Tibial artery (tissue), 4 donors: ENCODE results near the gene SH3TC2.

Experiments used
- DNase-seq, 2 donors: peaks; one replicate each; pipeline ENCODE4 v3.0.0-alpha.2; 2019
- H3K27ac ChIP-seq, 2 donors: fragments of 200-600 bp; sonication (generic) in 1 of 2; 1 replicate in 1 of 2; 2 replicates in 1 of 2; pipeline ENCODE4 v1.5.1; 2018 to 2019; ENCODE audit warnings: mild to moderate bottlenecking in 1 of 2
- H3K27me3 ChIP-seq, 2 donors: fragments of 200-600 bp; sonication (generic) in 1 of 2; one replicate each; pipeline versions ENCODE4 v1.5.1 to v1.6.0; 2016 to 2019
- H3K36me3 ChIP-seq, 3 donors: fragments of 200-600 bp; sonication (generic) in 2 of 3; one replicate each; pipeline ENCODE4 v1.5.1; 2016 to 2019; ENCODE audit warnings: mild to moderate bottlenecking in 2 of 3
- H3K4me1 ChIP-seq, 4 donors: fragments of 200-600 bp; sonication (generic) in 2 of 4; 1 replicate in 3 of 4; 2 replicates in 1 of 4; pipeline ENCODE4 v1.5.1; 2016 to 2019
- H3K4me3 ChIP-seq, 2 donors: fragments of 200-600 bp; sonication (generic) in 1 of 2; 1 replicate in 1 of 2; 2 replicates in 1 of 2; pipeline ENCODE4 v1.5.1; 2018 to 2019; ENCODE audit warnings: mild to moderate bottlenecking in 2 of 2
- H3K9me3 ChIP-seq, 3 donors: fragments of 200-600 bp; sonication (generic) in 1 of 3; one replicate each; pipeline ENCODE4 v1.5.1; 2016 to 2019
- intact Hi-C: fragments of 100-400 bp; cut with DNase I; formaldehyde crosslinking; loops from one replicate; pipeline ENCODE4 v1.15.0; 2023; ENCODE audit warnings: low total_unique reads
- TF ChIP-seq, protein P1 (sequence below), 2 experiments: fragments of 200-600 bp in 1 of 2; fragments of 450-650 bp in 1 of 2; IDR thresholded peaks; one replicate each; pipeline ENCODE4 v1.5.1; 2017 to 2019; ENCODE audit warnings: antibody characterized with exemption in 2 of 2, mild to moderate bottlenecking in 1 of 2, moderate library complexity in 1 of 2

SH3TC2 gene

DNA sequence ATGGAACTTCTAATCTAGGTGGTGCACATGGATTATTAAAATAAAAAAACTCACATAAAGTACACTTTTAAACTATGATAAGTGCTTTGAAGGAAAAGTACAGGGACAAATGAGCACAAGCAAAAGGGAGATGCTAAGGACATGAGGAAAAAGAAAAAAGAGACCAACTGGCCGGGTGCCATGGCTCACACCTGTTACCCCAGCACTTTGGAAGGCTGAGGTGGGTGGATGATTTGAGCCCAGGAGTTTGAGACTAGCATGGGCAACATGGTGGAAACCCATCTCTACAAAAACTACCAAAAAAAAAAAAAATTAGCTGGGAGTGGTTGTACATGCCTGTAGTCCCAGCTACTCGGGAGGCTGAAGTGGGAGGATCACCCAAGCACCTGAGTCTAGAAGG lies 67.1 kb downstream of the SH3TC2 start:
- Histone ChIP-seq H3K27ac (no peak overlapping the region), H3K4me1 (peaks cover 0 to 10% (median 5%) of the 10 kb centered on the region in 4 donors), H3K27me3 (no peaks in the 10 kb centered on the region), H3K9me3 (no peaks in the 10 kb centered on the region), H3K36me3 (no peaks in the 10 kb centered on the region), H3K4me3 (no peak overlapping the region)
- intact Hi-C loops = no loop called here
- no peak for DNase-seq
- TF ChIP-seq, protein P1, sequence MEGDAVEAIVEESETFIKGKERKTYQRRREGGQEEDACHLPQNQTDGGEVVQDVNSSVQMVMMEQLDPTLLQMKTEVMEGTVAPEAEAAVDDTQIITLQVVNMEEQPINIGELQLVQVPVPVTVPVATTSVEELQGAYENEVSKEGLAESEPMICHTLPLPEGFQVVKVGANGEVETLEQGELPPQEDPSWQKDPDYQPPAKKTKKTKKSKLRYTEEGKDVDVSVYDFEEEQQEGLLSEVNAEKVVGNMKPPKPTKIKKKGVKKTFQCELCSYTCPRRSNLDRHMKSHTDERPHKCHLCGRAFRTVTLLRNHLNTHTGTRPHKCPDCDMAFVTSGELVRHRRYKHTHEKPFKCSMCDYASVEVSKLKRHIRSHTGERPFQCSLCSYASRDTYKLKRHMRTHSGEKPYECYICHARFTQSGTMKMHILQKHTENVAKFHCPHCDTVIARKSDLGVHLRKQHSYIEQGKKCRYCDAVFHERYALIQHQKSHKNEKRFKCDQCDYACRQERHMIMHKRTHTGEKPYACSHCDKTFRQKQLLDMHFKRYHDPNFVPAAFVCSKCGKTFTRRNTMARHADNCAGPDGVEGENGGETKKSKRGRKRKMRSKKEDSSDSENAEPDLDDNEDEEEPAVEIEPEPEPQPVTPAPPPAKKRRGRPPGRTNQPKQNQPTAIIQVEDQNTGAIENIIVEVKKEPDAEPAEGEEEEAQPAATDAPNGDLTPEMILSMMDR (IDR thresholded peaks at IDR 0.05) = no peak

DNA sequence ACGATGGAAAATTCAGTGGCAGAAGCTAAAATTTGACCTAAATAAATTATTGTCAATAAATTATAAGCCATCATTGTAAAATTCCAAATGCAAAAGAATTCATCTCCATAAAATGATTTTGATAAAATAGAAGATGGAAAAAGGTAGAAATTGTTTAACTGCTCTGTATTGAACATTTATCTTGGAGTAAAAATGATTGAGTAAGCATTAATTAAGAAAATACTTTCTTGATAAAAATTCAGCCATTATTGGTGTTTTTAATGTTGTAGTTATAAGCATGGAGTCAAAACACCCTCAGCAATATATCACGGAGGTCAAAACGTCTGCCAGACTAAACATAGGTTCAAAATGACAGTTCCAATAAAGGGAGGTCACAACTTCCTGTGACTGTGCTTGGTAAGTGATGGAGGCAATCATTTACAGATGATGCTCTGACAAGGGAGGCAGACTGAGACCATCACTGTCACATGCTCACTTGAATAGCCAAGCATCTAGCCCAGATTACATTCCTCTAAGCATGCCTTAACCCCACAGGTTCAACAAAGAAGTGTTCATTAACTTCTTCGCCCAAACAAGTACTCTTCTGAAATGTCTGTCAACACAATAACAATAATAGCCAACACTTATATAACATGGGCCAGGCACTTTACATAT lies 69.5 kb downstream of the SH3TC2 start:
- DNase-seq = no peak
- no peaks in the 10 kb centered on the region for H3K9me3 ChIP-seq
- intact Hi-C loops = no loop called here
- no peaks in the 10 kb centered on the region for H3K36me3 ChIP-seq
- H3K27ac ChIP-seq = no peak overlapping the region
- no peaks in the 10 kb centered on the region for H3K27me3 ChIP-seq
- no peak overlapping the region for H3K4me3 ChIP-seq
- peaks cover 0 to 10% (median 5%) of the 10 kb centered on the region in 4 donors for H3K4me1 ChIP-seq
- TF ChIP-seq, protein P1 (IDR thresholded peaks at IDR 0.05) = no peak

DNA sequence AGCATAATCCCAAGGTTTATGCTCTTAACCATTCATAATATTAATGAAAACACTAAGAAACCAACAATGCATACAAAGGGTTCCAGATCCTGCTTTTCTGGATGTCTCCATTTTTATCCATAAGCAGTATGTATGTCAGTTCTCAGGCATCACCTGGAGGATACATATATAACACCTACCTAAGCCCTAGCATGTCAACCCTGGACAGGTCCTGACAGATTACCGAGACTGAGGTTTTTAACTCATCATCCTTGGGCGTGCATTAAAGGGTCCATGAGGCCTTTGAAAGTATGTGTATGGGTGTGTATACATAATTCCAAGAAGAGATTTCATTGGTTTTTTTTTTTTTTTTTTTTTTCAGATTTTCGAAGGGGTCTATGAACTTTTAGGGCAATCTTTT lies 70.6 kb downstream of the SH3TC2 start:
- Histone ChIP-seq H3K36me3 (no peaks in the 10 kb centered on the region), H3K27ac (no peak overlapping the region), H3K27me3 (no peaks in the 10 kb centered on the region), H3K4me1 (peaks cover 0 to 10% (median 5%) of the 10 kb centered on the region in 4 donors), H3K9me3 (no peaks in the 10 kb centered on the region), H3K4me3 (no peak overlapping the region)
- no peak for DNase-seq
- TF ChIP-seq, protein P1 (IDR thresholded peaks at IDR 0.05) = no peak
- intact Hi-C loops = no loop called here

DNA sequence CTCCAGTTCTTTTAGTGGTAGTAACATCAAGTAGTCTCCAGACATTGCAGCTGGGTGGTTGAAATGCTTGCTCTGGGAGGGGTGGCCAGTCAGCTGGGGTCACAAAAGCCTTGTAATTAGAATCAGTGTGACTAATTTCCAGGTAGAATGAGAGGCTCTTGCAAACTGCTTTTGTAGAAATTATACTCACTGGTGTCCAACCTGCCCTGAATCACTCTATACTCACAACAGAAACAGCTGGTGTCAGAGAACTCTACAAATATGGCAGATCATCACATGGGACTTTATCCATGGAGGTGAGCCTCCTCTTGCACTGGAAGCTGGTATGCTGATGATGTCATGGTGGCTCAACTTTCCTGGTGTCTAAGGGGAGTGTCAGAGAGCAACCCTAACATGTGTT lies 71.3 kb downstream of the SH3TC2 start:
- TF ChIP-seq, protein P1 (IDR thresholded peaks at IDR 0.05) = no peak
- H3K27me3 ChIP-seq = no peaks in the 10 kb centered on the region
- H3K27ac ChIP-seq = no peak overlapping the region
- H3K36me3 ChIP-seq = no peaks in the 10 kb centered on the region
- peaks cover 0 to 10% (median 5%) of the 10 kb centered on the region in 4 donors for H3K4me1 ChIP-seq
- no peak for DNase-seq
- no peak overlapping the region for H3K4me3 ChIP-seq
- no peaks in the 10 kb centered on the region for H3K9me3 ChIP-seq
- intact Hi-C loops = no loop called here

DNA sequence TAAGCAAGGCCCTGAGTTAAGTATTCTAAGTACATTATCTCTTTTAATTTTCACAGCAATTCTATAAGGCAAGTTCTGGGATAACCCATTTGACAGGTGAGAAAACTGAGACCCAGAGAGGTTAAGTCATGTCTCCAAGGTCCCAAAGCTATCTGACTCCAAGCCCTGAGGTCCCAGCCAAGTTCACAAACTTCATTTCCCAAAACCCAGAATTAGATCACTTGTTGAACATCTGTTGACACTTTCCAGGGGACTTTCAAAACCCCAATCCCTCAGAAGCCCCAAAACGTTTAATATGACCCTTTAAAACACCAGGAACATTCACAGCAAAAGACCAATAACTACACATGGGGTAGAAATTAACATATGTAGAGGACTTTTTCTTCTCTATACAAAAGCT lies 72.0 kb downstream of the SH3TC2 start:
- TF ChIP-seq, protein P1 (IDR thresholded peaks at IDR 0.05) = no peak
- peaks cover 0 to 3% (median under 1%) of the 10 kb centered on the region in 4 donors for H3K4me1 ChIP-seq
- H3K27ac ChIP-seq = no peak overlapping the region
- no peaks in the 10 kb centered on the region for H3K27me3 ChIP-seq
- DNase-seq = no peak
- H3K36me3 ChIP-seq = no peaks in the 10 kb centered on the region
- intact Hi-C loops = no loop called here
- H3K9me3 ChIP-seq = no peaks in the 10 kb centered on the region
- H3K4me3 ChIP-seq = no peak overlapping the region
